ENCODE data around the gene GDPD3.
"Not testable (repeated sequence)": the region's sequence is repeated elsewhere in the genome, so short reads cannot be mapped to it uniquely, and the experiment has no call there.

DNA sequence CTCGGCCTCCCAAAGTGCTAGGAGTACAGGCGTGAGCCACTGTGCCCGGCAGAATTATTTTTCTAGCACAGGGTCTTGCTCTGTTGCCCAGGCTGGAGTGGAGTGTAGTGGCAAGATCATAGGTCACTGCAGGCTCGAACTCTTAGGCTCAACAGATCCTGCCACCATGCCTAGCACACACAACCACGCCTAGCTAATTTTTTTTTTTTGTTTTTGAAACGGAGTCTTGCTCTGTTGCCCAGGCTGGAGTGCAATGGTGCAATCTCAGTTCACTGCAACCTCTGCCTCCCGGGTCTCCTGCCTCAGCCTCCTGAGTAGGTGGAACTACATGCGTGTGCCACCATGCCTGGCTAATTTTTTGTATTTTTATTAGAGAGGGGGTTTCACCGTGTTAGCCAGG, 12.4 kb upstream of the GDPD3 start:
- TF ChIP-seq, protein P1, sequence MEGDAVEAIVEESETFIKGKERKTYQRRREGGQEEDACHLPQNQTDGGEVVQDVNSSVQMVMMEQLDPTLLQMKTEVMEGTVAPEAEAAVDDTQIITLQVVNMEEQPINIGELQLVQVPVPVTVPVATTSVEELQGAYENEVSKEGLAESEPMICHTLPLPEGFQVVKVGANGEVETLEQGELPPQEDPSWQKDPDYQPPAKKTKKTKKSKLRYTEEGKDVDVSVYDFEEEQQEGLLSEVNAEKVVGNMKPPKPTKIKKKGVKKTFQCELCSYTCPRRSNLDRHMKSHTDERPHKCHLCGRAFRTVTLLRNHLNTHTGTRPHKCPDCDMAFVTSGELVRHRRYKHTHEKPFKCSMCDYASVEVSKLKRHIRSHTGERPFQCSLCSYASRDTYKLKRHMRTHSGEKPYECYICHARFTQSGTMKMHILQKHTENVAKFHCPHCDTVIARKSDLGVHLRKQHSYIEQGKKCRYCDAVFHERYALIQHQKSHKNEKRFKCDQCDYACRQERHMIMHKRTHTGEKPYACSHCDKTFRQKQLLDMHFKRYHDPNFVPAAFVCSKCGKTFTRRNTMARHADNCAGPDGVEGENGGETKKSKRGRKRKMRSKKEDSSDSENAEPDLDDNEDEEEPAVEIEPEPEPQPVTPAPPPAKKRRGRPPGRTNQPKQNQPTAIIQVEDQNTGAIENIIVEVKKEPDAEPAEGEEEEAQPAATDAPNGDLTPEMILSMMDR (IDR thresholded peaks at IDR 0.05; ENCODE audit: insufficient read depth, low read length), result not testable (repeated sequence)
- TF ChIP-seq POLR2AphosphoS5 (IDR thresholded peaks at IDR 0.05; ENCODE audit: low read depth); SPI1 (IDR thresholded peaks at IDR 0.05; ENCODE audit: borderline replicate concordance, low read depth); GABPA (IDR thresholded peaks at IDR 0.05; ENCODE audit: low read depth): not testable (repeated sequence)
- TF ChIP-seq, protein P2, sequence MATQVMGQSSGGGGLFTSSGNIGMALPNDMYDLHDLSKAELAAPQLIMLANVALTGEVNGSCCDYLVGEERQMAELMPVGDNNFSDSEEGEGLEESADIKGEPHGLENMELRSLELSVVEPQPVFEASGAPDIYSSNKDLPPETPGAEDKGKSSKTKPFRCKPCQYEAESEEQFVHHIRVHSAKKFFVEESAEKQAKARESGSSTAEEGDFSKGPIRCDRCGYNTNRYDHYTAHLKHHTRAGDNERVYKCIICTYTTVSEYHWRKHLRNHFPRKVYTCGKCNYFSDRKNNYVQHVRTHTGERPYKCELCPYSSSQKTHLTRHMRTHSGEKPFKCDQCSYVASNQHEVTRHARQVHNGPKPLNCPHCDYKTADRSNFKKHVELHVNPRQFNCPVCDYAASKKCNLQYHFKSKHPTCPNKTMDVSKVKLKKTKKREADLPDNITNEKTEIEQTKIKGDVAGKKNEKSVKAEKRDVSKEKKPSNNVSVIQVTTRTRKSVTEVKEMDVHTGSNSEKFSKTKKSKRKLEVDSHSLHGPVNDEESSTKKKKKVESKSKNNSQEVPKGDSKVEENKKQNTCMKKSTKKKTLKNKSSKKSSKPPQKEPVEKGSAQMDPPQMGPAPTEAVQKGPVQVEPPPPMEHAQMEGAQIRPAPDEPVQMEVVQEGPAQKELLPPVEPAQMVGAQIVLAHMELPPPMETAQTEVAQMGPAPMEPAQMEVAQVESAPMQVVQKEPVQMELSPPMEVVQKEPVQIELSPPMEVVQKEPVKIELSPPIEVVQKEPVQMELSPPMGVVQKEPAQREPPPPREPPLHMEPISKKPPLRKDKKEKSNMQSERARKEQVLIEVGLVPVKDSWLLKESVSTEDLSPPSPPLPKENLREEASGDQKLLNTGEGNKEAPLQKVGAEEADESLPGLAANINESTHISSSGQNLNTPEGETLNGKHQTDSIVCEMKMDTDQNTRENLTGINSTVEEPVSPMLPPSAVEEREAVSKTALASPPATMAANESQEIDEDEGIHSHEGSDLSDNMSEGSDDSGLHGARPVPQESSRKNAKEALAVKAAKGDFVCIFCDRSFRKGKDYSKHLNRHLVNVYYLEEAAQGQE (IDR thresholded peaks at IDR 0.05; ENCODE audit: insufficient replicate concordance, low read depth), result not testable (repeated sequence)

Measured in HL-60 (cell line).